ENCODE results near the gene SGO1.

Gene SGO1

GRCh38 chr3:20154928-20155327 is 31.1 kb downstream of the SGO1 start:
- DNase-seq (ENCODE audit: low read depth), result no peak

GRCh38 chr3:20154078-20154477 is 31.9 kb downstream of the SGO1 start:
- no peak for DNase-seq (ENCODE audit: low read depth)

- DNase-seq (ENCODE audit: low read depth), result no peak
Observed at GRCh38 chr3:20148466-20148865, 37.5 kb downstream of the SGO1 start.

GRCh38 chr3:20147361-20147760 is 38.6 kb downstream of the SGO1 start:
- DNase-seq (ENCODE audit: low read depth), result no peak

- DNase-seq (ENCODE audit: low read depth), result no peak
Observed at GRCh38 chr3:20146301-20146700, 39.7 kb downstream of the SGO1 start.

GRCh38 chr3:20145874-20146273 is 40.1 kb downstream of the SGO1 start:
- DNase-seq (ENCODE audit: low read depth), result no peak

- no peak for DNase-seq (ENCODE audit: low read depth)
Observed at GRCh38 chr3:20143519-20143918, 42.5 kb downstream of the SGO1 start.

GRCh38 chr3:20142517-20142916 is 43.5 kb downstream of the SGO1 start:
- DNase-seq (ENCODE audit: low read depth), result no peak

GRCh38 chr3:20141851-20142250 is 44.2 kb downstream of the SGO1 start:
- no peak for DNase-seq (ENCODE audit: low read depth)

- no peak for DNase-seq (ENCODE audit: low read depth)
Observed at GRCh38 chr3:20141316-20141715, 44.7 kb downstream of the SGO1 start.

- DNase-seq (ENCODE audit: low read depth), result no peak
Observed at GRCh38 chr3:20140881-20141280, 45.1 kb downstream of the SGO1 start.

- DNase-seq (ENCODE audit: low read depth), result no peak
Observed at GRCh38 chr3:20137647-20138046, 48.4 kb downstream of the SGO1 start.

- no peak for DNase-seq (ENCODE audit: low read depth)
Observed at GRCh38 chr3:20136231-20136630, 49.8 kb downstream of the SGO1 start.

- DNase-seq (ENCODE audit: low read depth), result no peak
Observed at GRCh38 chr3:20130106-20130505, 55.9 kb downstream of the SGO1 start.

- DNase-seq (ENCODE audit: low read depth), result no peak
Observed at GRCh38 chr3:20128358-20128757, 57.6 kb downstream of the SGO1 start.

GRCh38 chr3:20125897-20126296 is 60.1 kb downstream of the SGO1 start:
- no peak for DNase-seq (ENCODE audit: low read depth)

GRCh38 chr3:20125289-20125688 is 60.7 kb downstream of the SGO1 start:
- no peak for DNase-seq (ENCODE audit: low read depth)

GRCh38 chr3:20123131-20123652 is 62.8 kb downstream of the SGO1 start:
- no peak for DNase-seq (ENCODE audit: low read depth)

GRCh38 chr3:20121088-20121487 is 64.9 kb downstream of the SGO1 start:
- no peak for DNase-seq (ENCODE audit: low read depth)

Measured in stimulated activated CD8-positive, alpha-beta memory T cell treated with anti-CD3 and anti-CD28 coated beads, Interleukin-12 subunit alpha, Interleukin-12 subunit beta, amount 100 ng/mL, for 4 hours (primary cell).